HG02678 (cell line): ENCODE data around the gene VPS13D.

Experiments
- ATAC-seq: cut with Tn5 transposase; IDR thresholded peaks from one replicate; pipeline ENCODE4 v1.9.1; 2021; ENCODE audit warnings: mild to moderate bottlenecking, moderate library complexity; ENCODE audit not compliant: unreplicated experiment

VPS13D gene

DNA sequence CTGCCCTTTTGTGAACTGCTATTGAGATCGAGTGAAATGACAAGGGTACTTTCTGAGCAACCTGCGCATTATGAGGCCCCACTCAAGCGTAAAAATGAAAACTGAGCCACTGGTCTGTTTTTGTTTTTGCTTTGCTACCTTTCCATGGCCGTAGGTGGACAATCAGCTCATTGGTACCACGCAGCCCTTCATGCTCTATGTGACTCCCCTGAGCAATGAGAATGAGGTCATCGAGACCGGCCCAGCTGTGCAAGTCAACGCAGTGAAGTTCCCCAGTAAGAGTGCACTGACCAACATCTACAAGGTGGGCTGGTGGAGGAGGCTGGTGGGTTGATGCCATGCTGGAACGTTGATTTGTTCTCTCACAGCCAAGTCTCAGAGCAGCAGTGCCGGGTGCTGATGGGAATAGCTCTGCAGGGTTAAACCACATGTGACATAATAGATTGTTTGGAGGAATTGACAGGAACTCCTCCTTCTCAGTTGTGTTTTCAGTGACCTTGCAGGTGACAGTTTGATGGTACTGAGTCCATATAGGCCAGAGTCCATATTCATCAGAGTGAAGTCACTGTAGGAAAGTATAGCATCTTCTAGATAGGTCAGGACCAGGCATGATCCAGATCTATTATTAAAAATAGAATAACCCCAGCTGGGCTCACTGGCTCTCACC is 170.3 kb downstream of the VPS13D start:
- no peak for ATAC-seq

DNA sequence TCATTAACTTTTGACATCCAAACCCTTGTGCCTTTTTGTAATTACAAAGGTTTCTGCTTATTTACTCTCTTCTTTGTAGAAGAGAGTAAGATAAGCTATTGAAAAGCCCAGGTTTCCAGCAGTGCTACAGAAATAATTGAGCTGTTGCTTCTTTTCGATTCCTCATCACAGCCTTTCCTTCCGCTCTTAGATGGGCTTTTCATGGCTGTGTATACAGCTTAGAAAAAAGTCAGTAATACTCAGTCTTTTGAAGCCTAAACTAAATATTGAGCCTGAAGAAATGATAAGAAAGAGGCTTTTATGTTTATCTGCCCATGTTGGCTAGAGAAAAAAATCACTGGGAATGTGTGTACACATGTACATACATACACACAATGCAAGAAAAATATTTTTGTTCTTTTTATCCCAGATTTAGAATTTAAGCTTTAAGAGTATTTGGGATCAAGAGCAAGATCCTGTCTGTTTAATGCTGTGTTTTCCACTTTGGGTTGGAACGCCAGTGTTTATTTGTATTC is 172.4 kb downstream of the VPS13D start:
- no peak for ATAC-seq

DNA sequence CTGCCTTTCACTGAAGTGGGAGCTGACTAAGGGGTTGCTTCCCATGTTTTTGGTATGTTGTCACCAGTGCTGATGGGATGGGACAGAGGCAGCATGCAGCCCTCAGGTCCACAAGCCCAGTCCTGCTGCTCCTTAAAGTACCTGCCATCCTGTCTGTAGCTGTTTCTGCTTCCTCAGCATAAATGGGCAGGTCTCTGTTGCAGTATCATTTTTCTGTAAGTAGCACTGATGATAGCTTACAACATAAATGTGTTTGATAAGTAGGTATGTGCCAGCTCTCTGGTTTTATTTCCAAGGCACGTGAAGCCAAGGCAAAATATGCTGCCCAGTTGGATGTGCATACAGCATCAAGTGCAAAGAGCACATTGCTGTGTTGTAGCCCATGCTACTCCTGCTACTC is 173.0 kb downstream of the VPS13D start:
- no peak for ATAC-seq

DNA sequence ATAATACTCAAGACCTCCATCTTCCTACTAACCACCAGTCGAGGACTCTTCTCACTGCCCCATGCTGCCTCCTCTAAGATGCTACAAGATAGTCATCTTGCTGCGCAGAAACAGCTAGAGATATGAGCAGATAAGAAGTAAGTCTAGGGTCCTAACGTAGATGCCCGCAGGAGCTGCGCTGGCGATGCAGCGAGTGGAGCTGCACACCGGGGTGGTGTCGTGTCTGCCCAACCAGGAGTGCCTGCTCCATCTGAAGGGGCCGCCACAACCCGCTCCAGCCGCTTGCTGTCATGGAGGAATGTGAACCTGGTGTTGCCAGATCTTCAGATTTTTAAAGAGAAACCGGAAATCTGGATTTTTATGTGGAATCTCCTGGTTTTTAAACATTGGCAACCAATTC is 175.1 kb downstream of the VPS13D start:
- ATAC-seq, result no peak

DNA sequence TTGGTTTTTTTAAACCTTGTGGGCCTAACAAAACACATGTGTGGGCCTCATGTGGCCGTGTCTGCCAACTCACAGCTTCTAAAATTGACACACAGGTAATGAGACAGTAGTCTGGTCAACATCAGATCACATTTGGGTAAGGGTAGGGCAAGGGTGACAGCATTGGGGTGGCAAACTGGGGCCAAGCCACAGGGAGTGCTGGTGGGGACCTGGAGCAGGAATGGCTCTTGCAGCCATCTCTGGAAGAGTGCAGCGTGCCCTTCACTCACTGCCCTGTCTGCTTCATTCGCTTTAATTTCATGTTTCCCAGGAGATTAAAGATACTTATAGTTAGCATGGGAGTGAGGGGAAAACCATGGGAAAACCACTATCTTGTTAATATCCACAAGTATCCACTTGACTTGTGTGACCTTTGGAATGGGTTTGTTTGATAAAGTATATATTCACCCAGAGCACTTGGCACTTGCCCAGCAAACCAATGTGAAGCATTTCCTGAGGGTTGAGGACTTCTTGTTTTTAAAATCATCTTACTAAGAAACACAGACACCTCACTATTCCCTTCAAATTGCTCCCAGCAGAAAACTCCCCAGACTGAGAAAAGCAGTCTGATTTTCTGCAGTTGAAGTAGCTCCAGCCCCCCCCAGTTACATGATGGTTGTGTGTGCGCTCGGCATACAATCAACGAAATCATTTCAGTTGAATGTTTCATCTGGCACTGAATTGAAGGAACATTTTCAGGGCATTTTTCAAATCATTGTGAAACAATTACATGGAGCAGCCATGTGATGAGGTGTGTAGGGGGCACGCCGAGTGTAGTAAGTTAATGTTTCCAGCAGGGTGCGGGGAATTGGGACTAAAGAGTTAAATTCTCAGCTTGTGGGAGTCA is 175.7 kb downstream of the VPS13D start:
- no peak for ATAC-seq

DNA sequence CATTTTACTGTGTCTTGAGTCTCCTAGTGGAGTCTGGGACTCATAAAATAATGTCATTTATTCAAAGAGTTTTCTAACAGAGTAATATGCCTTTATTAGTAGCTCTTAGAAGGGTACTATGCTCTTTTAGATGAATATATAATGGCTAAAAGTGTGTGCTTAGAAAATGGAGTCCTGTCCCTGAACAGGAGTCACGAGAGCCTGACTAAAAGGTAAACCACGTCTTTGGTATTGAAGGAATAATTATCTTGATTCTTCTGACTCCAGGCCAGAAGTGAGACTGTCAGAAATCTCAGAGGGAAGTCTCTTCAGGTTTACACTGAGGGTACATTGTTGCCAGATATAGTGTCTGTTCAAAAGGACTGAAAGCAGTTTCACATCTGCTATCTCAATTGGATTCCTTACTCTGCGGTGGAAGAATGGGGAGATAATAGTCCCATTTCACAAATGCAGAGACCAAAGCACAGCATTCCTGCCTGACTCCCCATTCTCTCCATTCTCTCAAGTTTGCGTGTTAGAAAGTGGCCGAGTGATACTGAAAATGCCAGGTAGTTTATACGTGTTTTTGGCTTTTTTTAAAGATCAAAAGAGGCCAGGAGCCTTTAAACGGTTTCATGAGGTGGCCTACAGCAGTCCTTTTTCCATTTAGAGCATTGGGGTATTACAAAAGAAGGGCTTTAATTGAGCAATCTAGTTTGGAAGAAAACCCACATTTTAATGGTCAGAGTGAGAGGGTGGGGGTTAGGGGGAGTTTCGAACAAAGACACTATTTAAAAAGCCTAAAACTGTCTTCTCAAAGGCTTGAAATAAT is 176.6 kb downstream of the VPS13D start:
- ATAC-seq, result no peak

DNA sequence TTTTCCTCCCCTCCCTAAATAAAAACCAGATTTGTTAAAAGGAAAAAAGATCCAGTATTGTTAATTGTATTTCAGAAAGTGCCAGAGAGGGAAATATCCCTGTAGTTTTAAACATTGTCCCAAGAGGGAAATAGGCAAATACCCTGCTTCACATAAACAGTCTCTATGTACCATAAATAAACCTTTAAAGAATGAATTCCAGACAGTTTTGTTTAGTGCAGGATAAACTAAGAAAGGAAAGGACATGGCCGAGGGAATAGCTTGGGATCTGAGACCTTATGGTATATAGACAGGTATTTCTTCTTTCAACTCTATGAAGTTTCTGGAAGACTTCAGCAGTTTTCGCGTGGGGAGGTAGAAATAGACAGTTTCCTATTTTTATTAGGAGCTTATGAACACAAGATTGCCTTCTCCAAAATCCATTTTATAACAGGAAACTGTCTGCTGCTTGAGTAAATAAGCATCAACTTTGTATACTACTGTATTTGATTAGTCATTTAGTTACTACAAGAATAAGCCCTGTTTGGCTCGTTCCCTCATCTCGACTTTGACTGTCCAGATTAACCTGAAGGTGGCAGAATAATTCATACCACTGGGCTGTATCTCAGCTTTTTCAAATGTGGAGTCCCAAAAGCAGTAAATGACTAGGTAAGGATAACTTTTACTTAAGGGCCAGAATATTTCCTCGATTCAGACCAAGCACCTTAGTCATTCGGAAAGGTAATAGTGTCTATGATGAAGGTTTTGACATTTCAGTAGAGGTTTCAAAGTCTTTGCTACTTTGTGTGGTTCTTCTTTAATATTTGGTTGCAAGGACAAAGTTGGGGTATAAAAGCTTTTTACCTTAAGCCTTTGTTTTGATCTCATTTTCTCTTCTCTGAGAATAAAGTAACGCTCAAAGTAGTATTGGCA is 177.5 kb downstream of the VPS13D start:
- no peak for ATAC-seq

DNA sequence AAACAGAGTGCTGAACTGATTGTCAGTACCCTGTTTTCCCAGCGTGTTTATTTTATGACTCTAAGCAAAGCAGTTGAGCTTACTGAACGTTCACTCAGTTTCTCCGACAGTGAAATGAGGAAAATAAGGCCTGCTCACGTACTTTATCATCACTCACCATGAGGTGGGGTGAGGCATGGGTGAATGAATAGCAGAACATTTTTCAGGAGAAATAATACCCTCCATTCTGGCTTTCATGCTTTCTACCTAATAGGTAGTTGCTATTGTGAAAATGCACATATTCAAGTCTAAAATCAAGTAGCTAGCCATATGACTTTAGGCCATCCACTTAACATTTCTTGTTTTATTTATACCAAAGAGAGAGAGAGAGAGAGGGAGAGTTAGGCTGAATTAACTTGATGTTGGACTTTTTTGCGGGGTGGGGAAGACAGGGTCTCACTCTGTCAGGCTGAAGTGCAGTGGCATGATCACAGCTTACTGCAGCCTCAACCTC is 178.2 kb downstream of the VPS13D start:
- no peak for ATAC-seq

DNA sequence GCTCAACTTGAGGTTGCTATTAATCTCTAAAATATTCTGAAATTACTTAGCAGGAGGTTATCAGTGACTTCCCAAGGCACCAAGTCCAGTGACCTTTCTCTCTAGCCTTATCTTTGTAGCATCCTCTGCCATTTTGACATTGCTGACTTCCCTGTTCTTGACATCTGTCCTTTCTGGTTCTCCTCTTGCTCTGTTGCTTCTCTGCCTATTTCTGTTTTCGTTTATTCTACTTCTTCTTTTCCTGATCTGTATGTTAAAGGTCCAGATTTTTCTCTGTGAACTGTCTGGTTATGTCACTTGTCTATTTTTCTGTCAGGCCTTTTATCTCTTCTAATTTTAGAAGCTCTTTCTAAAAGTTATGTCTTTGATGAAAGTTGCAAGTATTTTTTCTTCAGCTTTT is 178.8 kb downstream of the VPS13D start:
- ATAC-seq, result no peak

DNA sequence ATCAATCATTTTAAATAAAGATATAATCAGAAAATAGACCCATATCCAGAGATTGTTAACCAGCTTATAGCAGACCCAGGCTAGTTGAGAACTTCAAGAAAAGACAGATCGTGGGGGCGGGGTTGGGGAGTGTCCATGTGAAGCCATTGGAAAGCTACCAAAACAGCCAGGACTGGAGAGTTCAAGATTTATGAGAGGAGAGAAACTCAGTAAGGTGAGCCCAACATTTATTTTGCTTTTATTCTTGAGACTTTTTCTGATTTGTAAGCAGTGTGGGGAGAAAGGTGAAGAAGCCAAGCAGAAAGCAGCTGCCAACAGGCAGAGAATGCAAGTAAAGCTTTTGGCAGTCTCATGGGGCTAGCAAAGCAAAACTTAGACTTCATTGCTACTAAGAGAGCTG is 179.9 kb downstream of the VPS13D start:
- no peak for ATAC-seq

DNA sequence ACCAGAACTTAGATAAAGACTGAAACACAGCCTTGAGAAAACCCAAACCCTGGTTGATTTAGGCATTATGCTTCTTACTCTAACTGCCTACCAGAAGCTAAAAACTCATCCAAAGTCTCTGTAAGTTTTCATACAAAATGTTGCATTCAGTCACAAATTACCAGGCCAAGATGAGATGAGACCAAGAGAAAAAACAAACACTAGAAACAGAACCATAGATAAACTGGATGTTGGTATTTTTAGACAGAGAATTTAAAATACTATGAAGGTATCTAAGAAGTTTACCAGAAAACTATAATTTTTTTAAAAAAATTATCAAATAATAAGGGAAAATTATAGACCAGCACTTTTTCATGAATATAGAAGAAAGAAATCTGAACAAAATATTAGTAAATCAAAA is 180.5 kb downstream of the VPS13D start:
- no peak for ATAC-seq

DNA sequence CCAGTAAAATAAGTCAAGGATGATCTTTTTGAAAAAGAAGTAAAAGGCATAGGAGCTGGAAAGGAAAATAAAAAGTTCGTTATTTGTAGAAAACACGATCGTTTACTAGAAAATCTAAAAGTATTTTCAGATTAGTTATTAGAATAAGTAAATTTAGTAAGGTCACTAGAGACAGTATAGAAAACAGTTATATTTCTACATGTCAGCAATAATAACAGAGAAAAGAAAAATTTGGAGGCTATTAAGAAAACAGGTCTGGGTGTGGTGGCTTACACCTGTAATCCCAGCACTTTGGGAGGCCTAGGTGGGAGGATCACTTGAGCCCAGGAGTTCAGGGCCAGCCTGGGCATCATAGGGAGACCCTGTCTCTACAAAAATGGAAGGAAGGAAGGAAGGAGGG is 181.3 kb downstream of the VPS13D start:
- no peak for ATAC-seq

DNA sequence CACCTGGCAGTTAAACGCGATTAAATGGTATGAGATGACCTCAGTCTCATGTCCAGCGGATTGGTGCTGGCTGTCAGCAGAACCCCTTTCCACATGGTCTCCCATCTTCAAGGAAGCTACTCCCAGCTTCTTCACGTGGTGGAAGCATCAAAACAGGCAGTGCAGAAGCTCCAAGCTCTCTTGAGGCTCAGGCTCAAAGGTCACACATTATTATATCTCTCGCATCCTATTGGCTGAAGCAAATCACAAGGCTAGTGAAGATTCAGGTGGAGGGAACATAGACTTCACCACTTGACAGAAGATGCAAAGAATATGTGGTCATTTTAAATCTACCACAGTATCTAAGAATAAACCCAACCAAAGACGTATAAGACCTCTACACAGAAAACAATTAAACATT is 181.9 kb downstream of the VPS13D start:
- no peak for ATAC-seq

DNA sequence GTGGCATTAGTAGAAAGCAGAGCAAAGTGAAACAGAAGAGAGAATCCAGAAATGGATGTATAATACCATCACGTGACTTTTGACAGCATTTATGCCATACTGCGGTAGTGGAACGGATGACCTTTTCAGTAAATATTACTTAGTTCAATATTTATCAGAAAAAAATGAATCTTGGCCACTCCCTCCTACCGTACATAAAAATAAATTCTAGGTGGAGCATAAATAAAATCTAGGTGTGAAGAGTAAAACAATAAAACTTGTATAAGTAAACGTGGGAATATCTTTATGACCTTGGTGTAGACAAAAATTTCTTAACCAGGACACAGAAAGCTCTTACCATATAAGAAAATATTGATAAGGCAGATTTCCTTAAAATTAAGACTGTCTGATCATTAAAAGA is 182.6 kb downstream of the VPS13D start:
- no peak for ATAC-seq

DNA sequence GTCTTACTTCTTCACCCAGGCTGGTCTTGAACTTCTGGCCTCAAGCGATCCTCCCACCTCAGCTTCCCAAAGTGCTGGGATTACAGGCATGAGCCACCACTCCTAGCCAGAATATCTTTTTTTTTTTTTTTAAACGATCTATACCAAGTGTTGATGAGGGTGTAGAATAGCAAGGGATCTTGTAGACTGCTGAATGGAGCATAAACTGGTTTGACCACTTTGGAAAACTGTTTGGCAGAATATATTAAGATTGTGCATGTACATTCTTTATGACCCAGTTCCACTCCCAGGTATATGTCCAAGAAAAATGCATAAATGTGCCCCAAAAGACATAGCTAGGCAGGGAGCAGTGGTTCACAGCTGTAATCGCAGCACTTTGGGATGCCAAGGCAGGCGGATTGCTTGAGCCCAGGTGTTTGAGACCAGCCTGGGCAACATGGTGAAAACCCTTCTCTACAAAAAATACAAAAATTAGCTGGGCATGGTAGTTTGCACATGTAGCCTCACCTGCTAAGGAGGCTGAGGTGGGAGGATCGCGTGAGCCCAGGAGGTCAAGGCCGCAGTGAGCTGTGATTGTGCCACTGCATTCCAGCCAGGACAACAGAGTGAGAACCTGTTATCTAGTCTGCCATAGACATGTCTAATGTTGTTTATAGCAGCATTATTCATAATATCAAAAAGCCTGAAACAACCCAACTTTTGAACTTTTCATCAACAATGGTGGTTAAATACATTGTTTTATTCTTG is 184.0 kb downstream of the VPS13D start:
- ATAC-seq, result no peak

DNA sequence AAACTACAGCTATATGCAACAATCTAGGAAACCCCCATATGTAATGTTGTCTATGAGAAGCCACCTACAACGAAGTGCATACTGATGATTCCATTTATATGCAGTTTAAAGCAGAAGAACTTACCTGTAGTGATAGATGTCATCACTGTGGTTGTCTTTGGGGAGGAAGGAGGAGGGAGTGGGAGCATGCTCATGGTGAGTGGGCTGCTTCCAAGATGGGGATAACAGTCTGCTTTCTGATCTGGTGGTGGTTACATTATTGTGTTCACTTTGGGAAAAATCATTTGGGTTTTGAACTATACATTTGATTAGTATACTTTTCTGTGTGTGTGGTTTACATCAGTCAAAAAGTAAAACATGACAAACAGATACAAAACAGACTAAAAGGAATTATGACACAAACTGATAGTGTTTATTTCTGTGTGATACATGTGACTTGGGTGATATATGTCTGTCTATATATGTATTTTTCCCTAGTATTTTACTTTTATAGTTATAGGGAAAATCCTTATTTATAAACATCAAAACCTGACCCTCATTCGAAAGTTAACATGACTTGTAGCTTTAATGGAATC is 184.7 kb downstream of the VPS13D start:
- no peak for ATAC-seq

DNA sequence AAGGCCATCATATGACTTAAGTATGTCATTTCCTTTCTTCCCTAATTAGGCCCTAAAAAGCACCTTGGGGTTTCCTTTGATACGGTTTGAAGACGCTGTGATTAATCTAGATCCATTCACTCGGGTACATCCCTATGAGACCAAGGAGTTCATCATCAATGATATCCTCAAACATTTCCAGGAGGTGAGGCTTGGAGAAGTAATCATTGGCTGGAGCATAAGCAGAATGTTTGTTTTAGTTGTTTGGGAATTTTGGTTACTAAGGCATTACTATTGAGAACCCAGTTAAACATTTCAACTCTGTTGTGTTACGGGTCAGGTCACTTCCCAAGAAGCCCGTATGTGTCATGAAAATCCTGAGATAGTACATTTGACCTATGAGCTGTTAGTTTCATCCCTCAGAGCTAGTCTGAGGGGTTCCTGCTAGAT is 185.2 kb downstream of the VPS13D start:
- ATAC-seq, result no peak

DNA sequence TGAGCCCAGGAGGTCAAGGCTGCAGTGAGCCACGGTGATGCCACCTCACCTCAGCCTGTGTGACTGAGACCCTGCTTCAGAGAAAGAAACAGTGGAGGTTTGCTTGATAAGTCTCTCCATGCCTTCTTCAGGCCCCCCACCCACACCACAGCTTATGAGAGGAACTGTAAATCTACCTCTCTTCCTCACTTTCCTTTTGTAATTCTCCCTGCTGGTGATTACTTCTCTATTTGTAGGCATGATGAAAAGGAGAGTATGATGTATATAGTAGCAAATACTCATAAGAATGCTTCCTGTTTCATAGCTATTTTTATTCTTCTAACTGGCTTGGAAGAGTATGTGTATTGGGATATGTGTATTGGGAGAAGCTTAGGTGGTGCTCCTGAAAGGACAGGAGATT is 186.3 kb downstream of the VPS13D start:
- no peak for ATAC-seq

DNA sequence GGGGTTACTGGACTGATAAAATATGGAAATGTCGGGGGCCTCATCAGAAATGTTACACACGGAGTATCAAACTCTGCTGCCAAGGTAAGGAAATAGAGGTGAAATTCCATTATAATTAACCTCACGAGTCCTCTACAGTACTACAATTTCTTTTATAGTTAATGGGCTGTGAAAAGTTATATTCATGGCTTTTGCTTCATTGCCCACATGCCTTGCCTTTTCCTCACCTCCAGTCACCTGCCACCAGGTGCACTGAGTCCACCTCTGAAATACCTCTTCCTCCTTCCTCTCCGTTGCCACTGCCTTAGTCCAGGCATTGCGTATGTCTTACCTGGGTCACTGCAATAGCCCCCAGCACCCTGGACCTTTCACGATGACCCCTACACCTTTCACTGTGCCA is 186.9 kb downstream of the VPS13D start:
- ATAC-seq, result no peak
